Endothelial cell (in vitro differentiated cells): ENCODE results near the gene TESMIN. TPM values are rescaled to one million over a fixed set of nuclear protein-coding genes. Genes with fewer than 3 reads are reported as not detected.

Experiments used
- DNase-seq: peaks from one replicate; pipeline ENCODE4 v3.0.0; 2021; ENCODE audit warnings: low spot score
- H3K27ac Mint-ChIP-seq: one replicate; pipeline ENCODE4 v1.8.0; 2021; ENCODE audit warnings: mixed read lengths, inconsistent platforms; ENCODE audit not compliant: unreplicated experiment
- H3K27me3 Mint-ChIP-seq: one replicate; pipeline ENCODE4 v1.8.0; 2021; ENCODE audit warnings: mild to moderate bottlenecking, moderate library complexity, mixed read lengths, inconsistent platforms; ENCODE audit not compliant: unreplicated experiment
- H3K36me3 Mint-ChIP-seq: one replicate; pipeline ENCODE4 v1.8.0; 2021; ENCODE audit warnings: mild to moderate bottlenecking, low read depth, mixed read lengths, inconsistent platforms; ENCODE audit not compliant: unreplicated experiment
- H3K4me1 Mint-ChIP-seq: one replicate; pipeline ENCODE4 v1.8.0; 2021; ENCODE audit warnings: mild to moderate bottlenecking, mixed read lengths, inconsistent platforms; ENCODE audit not compliant: unreplicated experiment
- H3K4me3 Mint-ChIP-seq: one replicate; pipeline ENCODE4 v1.8.0; 2021; ENCODE audit warnings: mild to moderate bottlenecking, mixed read lengths, inconsistent platforms; ENCODE audit not compliant: unreplicated experiment
- H3K9me3 Mint-ChIP-seq: one replicate; pipeline ENCODE4 v1.8.0; 2021; ENCODE audit warnings: mixed read lengths, inconsistent platforms; ENCODE audit not compliant: unreplicated experiment
- total RNA-seq: library from RNA; stranded (reverse); fragmentation: NEBNext Ultra II Directional; extraction: Animal tissue kit (Norgen Biotek cat#: 25700); gene quantifications from one replicate; pipeline ENCODE4 v1.2.1, GENCODE V29; 2021; ENCODE audit not compliant: unreplicated experiment
- TF ChIP-seq, protein P1 (sequence below): fragments of 200-600 bp; sonication (generic); IDR thresholded peaks from one replicate; pipeline ENCODE4 v1.5.0; 2021; ENCODE audit warnings: antibody characterized with exemption; ENCODE audit not compliant: unreplicated experiment

The TESMIN gene
- total RNA-seq, 1 donor from 2014 or later = 3.4 TPM

- no peaks in the 10 kb centered on the region for H3K4me1 Mint-ChIP-seq
- TF ChIP-seq, protein P1, sequence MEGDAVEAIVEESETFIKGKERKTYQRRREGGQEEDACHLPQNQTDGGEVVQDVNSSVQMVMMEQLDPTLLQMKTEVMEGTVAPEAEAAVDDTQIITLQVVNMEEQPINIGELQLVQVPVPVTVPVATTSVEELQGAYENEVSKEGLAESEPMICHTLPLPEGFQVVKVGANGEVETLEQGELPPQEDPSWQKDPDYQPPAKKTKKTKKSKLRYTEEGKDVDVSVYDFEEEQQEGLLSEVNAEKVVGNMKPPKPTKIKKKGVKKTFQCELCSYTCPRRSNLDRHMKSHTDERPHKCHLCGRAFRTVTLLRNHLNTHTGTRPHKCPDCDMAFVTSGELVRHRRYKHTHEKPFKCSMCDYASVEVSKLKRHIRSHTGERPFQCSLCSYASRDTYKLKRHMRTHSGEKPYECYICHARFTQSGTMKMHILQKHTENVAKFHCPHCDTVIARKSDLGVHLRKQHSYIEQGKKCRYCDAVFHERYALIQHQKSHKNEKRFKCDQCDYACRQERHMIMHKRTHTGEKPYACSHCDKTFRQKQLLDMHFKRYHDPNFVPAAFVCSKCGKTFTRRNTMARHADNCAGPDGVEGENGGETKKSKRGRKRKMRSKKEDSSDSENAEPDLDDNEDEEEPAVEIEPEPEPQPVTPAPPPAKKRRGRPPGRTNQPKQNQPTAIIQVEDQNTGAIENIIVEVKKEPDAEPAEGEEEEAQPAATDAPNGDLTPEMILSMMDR = no peak
- no peak overlapping the region for H3K27ac Mint-ChIP-seq
- no peaks in the 10 kb centered on the region for H3K36me3 Mint-ChIP-seq
- no peak overlapping the region for H3K4me3 Mint-ChIP-seq
- H3K9me3 Mint-ChIP-seq = no peaks in the 10 kb centered on the region
- H3K27me3 Mint-ChIP-seq = peaks cover 1% of the 10 kb centered on the region
- DNase-seq = no peak
Observed at GRCh38 chr11:68694431-68695297, 56.7 kb downstream of the TESMIN start.

DNA sequence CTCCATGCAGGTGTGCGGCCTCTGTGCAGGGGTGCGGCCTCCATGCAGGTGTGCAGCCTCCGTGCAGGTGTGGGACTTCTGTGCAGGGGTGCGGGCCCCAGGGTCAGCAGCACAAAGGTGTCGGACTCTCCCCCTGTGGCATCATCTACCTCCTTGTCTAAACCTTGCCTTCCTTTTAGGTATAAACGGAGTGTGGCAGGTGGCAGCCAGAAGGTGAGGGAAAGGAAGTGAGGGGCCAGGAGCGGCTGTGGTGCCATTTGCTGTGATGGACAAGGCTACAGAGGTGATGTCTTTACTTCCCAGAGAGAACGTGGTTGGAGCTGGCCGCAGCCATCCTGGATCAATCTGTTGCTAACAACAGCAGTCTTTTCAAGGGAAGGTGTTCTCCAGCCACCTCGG, 57.8 kb downstream of the TESMIN start:
- Mint-ChIP-seq H3K9me3 (no peaks in the 10 kb centered on the region), H3K36me3 (no peaks in the 10 kb centered on the region), H3K4me1 (no peaks in the 10 kb centered on the region), H3K27ac (no peak overlapping the region), H3K27me3 (peaks cover 1% of the 10 kb centered on the region), H3K4me3 (no peak overlapping the region)
- TF ChIP-seq, protein P1 = no peak
- no peak for DNase-seq

DNA sequence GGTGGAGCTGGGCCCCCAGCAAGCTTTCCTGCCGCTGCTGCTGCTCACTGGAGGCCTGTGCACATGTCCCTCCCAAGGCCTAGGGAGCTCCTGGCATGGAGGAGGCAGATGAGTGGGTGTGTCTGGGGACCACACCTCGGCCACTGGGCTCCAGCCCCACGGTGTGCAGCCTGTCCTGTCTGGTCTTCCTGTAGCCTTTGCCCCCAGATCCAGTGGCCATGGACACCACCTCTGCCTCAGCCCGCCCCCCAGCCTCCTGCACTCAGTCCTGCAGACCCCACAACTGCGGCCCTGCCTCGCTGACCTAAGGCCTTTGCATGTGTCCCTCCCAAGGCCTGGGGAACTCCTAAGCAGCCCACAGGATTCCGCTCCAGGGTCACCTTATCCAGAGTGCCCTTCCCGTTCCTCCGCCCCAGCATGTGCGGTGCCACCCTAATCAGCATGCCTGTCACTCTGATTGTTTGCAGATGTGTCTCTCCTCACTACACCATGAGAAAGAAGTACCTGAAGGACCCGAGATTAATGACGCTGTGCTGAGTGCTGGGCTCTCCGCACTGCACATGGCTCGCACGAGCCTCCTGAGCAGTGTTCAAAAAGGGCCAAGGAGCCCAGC, 58.3 kb downstream of the TESMIN start:
- Mint-ChIP-seq H3K36me3 (no peaks in the 10 kb centered on the region), H3K27me3 (peaks cover 1% of the 10 kb centered on the region), H3K9me3 (no peaks in the 10 kb centered on the region), H3K27ac (no peak overlapping the region), H3K4me1 (no peaks in the 10 kb centered on the region), H3K4me3 (no peak overlapping the region)
- DNase-seq = no peak
- TF ChIP-seq, protein P1 = no peak

DNA sequence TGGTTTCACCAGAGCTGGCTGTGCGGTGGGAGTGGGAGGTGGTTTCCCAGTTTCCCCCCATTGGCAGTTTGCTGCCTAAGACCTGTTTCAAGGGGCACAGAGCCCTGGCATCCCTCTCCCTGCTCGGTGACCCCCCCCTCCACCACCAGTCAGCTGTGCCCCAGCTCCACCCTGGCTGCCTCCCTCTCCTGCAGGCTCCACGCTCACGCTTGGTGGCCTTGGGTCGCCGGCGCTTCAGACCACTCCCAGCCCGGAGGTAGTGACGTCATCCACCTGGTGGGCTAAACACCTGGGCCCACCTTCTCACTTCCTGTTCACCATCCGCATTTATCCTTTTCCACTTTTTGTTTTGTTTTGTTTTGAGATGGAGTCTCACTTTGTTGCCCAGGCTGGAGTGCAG, 59.2 kb downstream of the TESMIN start:
- no peak for DNase-seq
- TF ChIP-seq, protein P1 = no peak
- Mint-ChIP-seq H3K4me3 (no peak overlapping the region), H3K36me3 (no peaks in the 10 kb centered on the region), H3K27ac (no peak overlapping the region), H3K27me3 (peaks cover 4% of the 10 kb centered on the region), H3K9me3 (no peaks in the 10 kb centered on the region), H3K4me1 (no peaks in the 10 kb centered on the region)

- Mint-ChIP-seq H3K4me1 (no peaks in the 10 kb centered on the region), H3K27me3 (peaks cover 10% of the 10 kb centered on the region), H3K9me3 (no peaks in the 10 kb centered on the region), H3K27ac (no peak overlapping the region), H3K36me3 (no peaks in the 10 kb centered on the region), H3K4me3 (no peak overlapping the region)
- no peak for DNase-seq
- TF ChIP-seq, protein P1 = no peak
Observed at GRCh38 chr11:68691402-68691784, 59.9 kb downstream of the TESMIN start.
